H9 (cell line): Measurements from ENCODE around the gene TOR1AIP1. TPM values are rescaled to one million over a fixed set of nuclear protein-coding genes. Genes with fewer than 3 reads are reported as not detected.

ENCODE experiments used
- DNase-seq: peaks from one replicate; pipeline ENCODE4 v3.0.0-alpha.2; 2017
- H2AFZ ChIP-seq: one replicate; pipeline ENCODE4 v1.6.1; 2013; ENCODE audit warnings: mild to moderate bottlenecking, low read length, control low read depth, moderate library complexity
- H2AK5ac ChIP-seq: 2 replicates; pipeline ENCODE4 v1.6.1; 2013; ENCODE audit warnings: low read length, control low read depth, mixed read lengths; ENCODE audit not compliant: insufficient read length
- H2BK120ac ChIP-seq: one replicate; pipeline ENCODE4 v1.6.1; 2013; ENCODE audit warnings: low read depth, mild to moderate bottlenecking, low read length, control low read depth, inconsistent platforms; ENCODE audit not compliant: poor library complexity, severe bottlenecking
- H2BK12ac ChIP-seq: 2 replicates; pipeline ENCODE4 v1.6.1; 2013; ENCODE audit warnings: low read length, control low read depth, mixed read lengths, low read depth; ENCODE audit not compliant: insufficient read length
- H2BK15ac ChIP-seq: 2 replicates; pipeline ENCODE4 v1.6.1; 2013; ENCODE audit warnings: low read depth, low read length, control low read depth
- H2BK20ac ChIP-seq: one replicate; pipeline ENCODE4 v1.6.1; 2013; ENCODE audit warnings: low read depth, mild to moderate bottlenecking, low read length, control low read depth, inconsistent platforms; ENCODE audit not compliant: poor library complexity, severe bottlenecking
- H2BK5ac ChIP-seq: 2 replicates; pipeline ENCODE4 v1.6.1; 2013; ENCODE audit warnings: low read length, control low read depth, mixed read lengths; ENCODE audit not compliant: insufficient read length
- H3K14ac ChIP-seq: 2 replicates; pipeline ENCODE4 v1.6.1; 2013; ENCODE audit warnings: low read length, control low read depth; ENCODE audit not compliant: insufficient read depth
- H3K18ac ChIP-seq: 2 replicates; pipeline ENCODE4 v1.6.1; 2013; ENCODE audit warnings: low read depth, mild to moderate bottlenecking, mixed read lengths, low read length, control low read depth; ENCODE audit not compliant: insufficient read length
- H3K23ac ChIP-seq: 2 replicates; pipeline ENCODE4 v1.6.1; 2013; ENCODE audit warnings: low read length, control low read depth, mixed read lengths, low read depth; ENCODE audit not compliant: insufficient read length
- H3K23me2 ChIP-seq: 2 replicates; pipeline ENCODE4 v1.6.1; 2013; ENCODE audit warnings: low read depth, mild to moderate bottlenecking, mixed read lengths, low read length, control low read depth; ENCODE audit not compliant: insufficient read length, poor library complexity, severe bottlenecking
- H3K27ac ChIP-seq: 2 replicates; pipeline ENCODE4 v1.5.1; 2013; ENCODE audit warnings: low read length, control low read depth, mixed read lengths, low read depth; ENCODE audit not compliant: insufficient read length
- H3K27me3 ChIP-seq: 2 replicates; pipeline ENCODE4 v1.6.1; 2013; ENCODE audit warnings: low read length, control low read depth, inconsistent platforms; ENCODE audit not compliant: insufficient read depth
- H3K4ac ChIP-seq: 2 replicates; pipeline ENCODE4 v1.6.1; 2013; ENCODE audit warnings: low read depth, mild to moderate bottlenecking, control low read depth, inconsistent platforms, low read length, moderate library complexity
- H3K4me1 ChIP-seq: 2 replicates; pipeline ENCODE4 v1.6.1; 2013; ENCODE audit warnings: low read length, control low read depth, inconsistent platforms; ENCODE audit not compliant: insufficient read depth
- H3K4me2 ChIP-seq: 2 replicates; pipeline ENCODE4 v1.6.1; 2013; ENCODE audit warnings: low read length, control low read depth, mixed read lengths; ENCODE audit not compliant: insufficient read length, insufficient read depth
- H3K56ac ChIP-seq: 2 replicates; pipeline ENCODE4 v1.6.1; 2013; ENCODE audit warnings: low read depth, mild to moderate bottlenecking, mixed read lengths, low read length, control low read depth; ENCODE audit not compliant: insufficient read length
- H3K79me1 ChIP-seq: 2 replicates; pipeline ENCODE4 v1.6.1; 2013; ENCODE audit warnings: low read depth, mild to moderate bottlenecking, moderate library complexity, low read length, control low read depth, inconsistent platforms; ENCODE audit not compliant: insufficient read depth, poor library complexity, severe bottlenecking
- H3K79me2 ChIP-seq: 2 replicates; pipeline ENCODE4 v1.6.1; 2013; ENCODE audit warnings: low read length, control low read depth, inconsistent platforms; ENCODE audit not compliant: insufficient read depth
- H3K9ac ChIP-seq: 2 replicates; pipeline ENCODE4 v1.6.1; 2013; ENCODE audit warnings: low read length, control low read depth, mixed read lengths; ENCODE audit not compliant: insufficient read length; ENCODE audit errors: extremely low read depth
- H3K9me3 ChIP-seq: one replicate; pipeline ENCODE4 v1.6.1; 2013; ENCODE audit warnings: low read depth, low read length, inconsistent platforms; ENCODE audit not compliant: control insufficient read depth
- H3T11ph ChIP-seq: one replicate; pipeline ENCODE4 v1.6.1; 2013; ENCODE audit warnings: mild to moderate bottlenecking, low read length, control low read depth, inconsistent platforms
- H4K20me1 ChIP-seq: one replicate; pipeline ENCODE4 v1.6.1; 2013; ENCODE audit not compliant: control insufficient read depth, insufficient read length, insufficient read depth
- H4K5ac ChIP-seq: 2 replicates; pipeline ENCODE4 v1.6.1; 2013; ENCODE audit warnings: low read depth, mild to moderate bottlenecking, mixed read lengths, low read length, control low read depth; ENCODE audit not compliant: insufficient read length
- H4K8ac ChIP-seq: replicated peaks from 2 replicates; pipeline ENCODE4 v1.6.1; 2013; ENCODE audit warnings: low read length, control low read depth, mixed read lengths, low read depth; ENCODE audit not compliant: insufficient read length
- H4K91ac ChIP-seq: 2 replicates; pipeline ENCODE4 v1.6.1; 2013; ENCODE audit warnings: low read depth, mild to moderate bottlenecking, moderate library complexity, mixed read lengths, low read length, control low read depth; ENCODE audit not compliant: insufficient read length
- H3K27ac Mint-ChIP-seq, 3 experiments: 2 replicates in 2 of 3; 3 replicates in 1 of 3; pipeline ENCODE4 v1.8.0; 2020 to 2021; ENCODE audit warnings: mixed read lengths in 3 of 3, mild to moderate bottlenecking in 1 of 3, moderate library complexity in 1 of 3
- H3K27me3 Mint-ChIP-seq: 2 replicates; pipeline ENCODE4 v1.8.0; 2021; ENCODE audit warnings: low read depth, mild to moderate bottlenecking, moderate library complexity, mixed read lengths
- H3K36me3 Mint-ChIP-seq, 3 experiments: 2 replicates in 2 of 3; 3 replicates in 1 of 3; pipeline ENCODE4 v1.8.0; 2020 to 2021; ENCODE audit warnings: low read depth in 3 of 3, mixed read lengths in 3 of 3; ENCODE audit not compliant: insufficient read depth in 1 of 3
- H3K4me1 Mint-ChIP-seq, 2 experiments: 2 replicates each; pipeline ENCODE4 v1.8.0; 2020; ENCODE audit warnings: mixed read lengths in 2 of 2
- H3K4me3 Mint-ChIP-seq, 2 experiments: 2 replicates in 1 of 2; 3 replicates in 1 of 2; pipeline ENCODE4 v1.8.0; 2020 to 2021; ENCODE audit warnings: mild to moderate bottlenecking in 2 of 2, mixed read lengths in 2 of 2, moderate library complexity in 1 of 2
- H3K9me3 Mint-ChIP-seq, 2 experiments: 2 replicates in 1 of 2; 3 replicates in 1 of 2; pipeline ENCODE4 v1.8.0; 2020; ENCODE audit warnings: mild to moderate bottlenecking in 2 of 2, mixed read lengths in 2 of 2, moderate library complexity in 1 of 2
- CTCF ChIP-seq: fragments of 200-600 bp; sonication (generic); conservative IDR thresholded peaks from 3 replicates; pipeline ENCODE4 v1.8.0; 2021; ENCODE audit warnings: antibody characterized with exemption, mild to moderate bottlenecking
- WGBS: extraction: QIAGEN DNeasy Blood & Tissue Kit; methylation state at CpG from one replicate; pipeline ENCODE4 v1.1.7; 2013; ENCODE audit warnings: missing lambda C conversion rate, low lambda C conversion rate, mixed read lengths; ENCODE audit not compliant: insufficient read length; ENCODE audit errors: extremely low coverage; 5-methylcytosine and 5-hydroxymethylcytosine counted together
- total RNA-seq: library from RNA; stranded (reverse); gene quantifications from 2 replicates; pipeline ENCODE4 v1.2.1, GENCODE V29; 2021

The TOR1AIP1 gene
- total RNA-seq, 1 experiment from 2014 or later, result 25.5 TPM

DNA sequence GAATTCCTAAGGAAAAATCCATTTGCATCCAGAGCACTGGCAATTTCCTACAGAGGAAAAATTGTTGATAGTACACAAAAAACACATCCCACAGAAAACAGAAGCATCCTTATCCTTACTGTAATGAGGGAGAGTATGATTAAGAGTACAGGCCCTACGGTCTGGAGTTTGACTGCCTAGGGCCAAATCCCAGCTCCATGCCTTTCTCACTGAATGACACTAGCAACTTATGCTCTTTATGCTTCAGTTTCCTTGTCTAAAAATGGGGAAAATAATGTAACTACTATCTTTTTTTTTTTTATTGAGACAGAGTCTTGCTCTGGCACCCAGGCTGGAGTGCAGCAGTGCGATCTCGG is 44.7 kb downstream of the TOR1AIP1 start:
- Histone ChIP-seq H3K56ac (no peak overlapping the region), H4K20me1 (no peaks in the 10 kb centered on the region), H3K79me2 (no peaks in the 10 kb centered on the region), H3K4me2 (no peak overlapping the region), H3K23me2 (no peaks in the 10 kb centered on the region), H3K9ac (no peak overlapping the region), H3K9me3 (no peaks in the 10 kb centered on the region), H3T11ph (no peak overlapping the region), H3K27ac (no peak overlapping the region), H3K23ac (no peak overlapping the region), H2AK5ac (no peak overlapping the region), H2BK12ac (no peak overlapping the region), H3K18ac (no peak overlapping the region), H3K79me1 (no peaks in the 10 kb centered on the region), H3K27me3 (no peaks in the 10 kb centered on the region), H2BK20ac (no peak overlapping the region), H4K5ac (no peak overlapping the region), H3K14ac (no peak overlapping the region), H3K4me1 (peaks cover 7% of the 10 kb centered on the region; the same call in 1 of the 2 replicates), H2BK120ac (no peak overlapping the region), H2BK5ac (no peak overlapping the region), H2BK15ac (no peak overlapping the region), H4K91ac (no peak overlapping the region), H3K4ac (no peak overlapping the region), H2AFZ (no peak overlapping the region), H4K8ac (no peak overlapping the region)
- Mint-ChIP-seq H3K4me1 (peaks cover 6 to 7% of the 10 kb centered on the region in 2 experiments), H3K9me3 (no peaks in the 10 kb centered on the region), H3K27ac (no peak overlapping the region), H3K4me3 (no peak overlapping the region), H3K36me3 (no peaks in the 10 kb centered on the region), H3K27me3 (no peaks in the 10 kb centered on the region)
- no CpG with 5 or more reads among the region's 3 CpGs for WGBS
- no peak for TF ChIP-seq CTCF
- no peak for DNase-seq
